ENCODE measurements around the gene PHLDB3.

Gene PHLDB3

GRCh38 chr19:43496960-43497359 lies 7.6 kb downstream of the PHLDB3 start:
- no peak for DNase-seq

GRCh38 chr19:43495082-43495481 lies 9.5 kb downstream of the PHLDB3 start:
- DNase-seq = no peak

- no peak for DNase-seq
These were observed 13.8 kb downstream of the PHLDB3 start for GRCh38 chr19:43490759-43491158.

- DNase-seq = no peak
These were observed 14.5 kb downstream of the PHLDB3 start for GRCh38 chr19:43489979-43490599.

GRCh38 chr19:43489310-43489709 lies 15.2 kb downstream of the PHLDB3 start:
- no peak for DNase-seq

- no peak for DNase-seq
These were observed 16.4 kb downstream of the PHLDB3 start for GRCh38 chr19:43488179-43488578.

GRCh38 chr19:43486412-43486811 lies 18.1 kb downstream of the PHLDB3 start:
- no peak for DNase-seq

GRCh38 chr19:43485951-43486350 lies 18.6 kb downstream of the PHLDB3 start:
- no peak for DNase-seq

- no peak for DNase-seq
These were observed 21.3 kb downstream of the PHLDB3 start for GRCh38 chr19:43483281-43483680.

GRCh38 chr19:43482193-43482592 lies 22.4 kb downstream of the PHLDB3 start:
- peak; percentile 63 for DNase-seq

- DNase-seq = no peak
These were observed 22.8 kb downstream of the PHLDB3 start for GRCh38 chr19:43481701-43482100.

GRCh38 chr19:43480574-43480973 lies 24.0 kb downstream of the PHLDB3 start:
- DNase-seq = no peak

GRCh38 chr19:43479961-43480561 lies 24.5 kb downstream of the PHLDB3 start:
- DNase-seq = no peak

- DNase-seq = no peak
These were observed 25.3 kb downstream of the PHLDB3 start for GRCh38 chr19:43479226-43479625.

- DNase-seq = no peak
These were observed 26.2 kb downstream of the PHLDB3 start for GRCh38 chr19:43478323-43478722.

- no peak for DNase-seq
These were observed 27.9 kb downstream of the PHLDB3 start for GRCh38 chr19:43476606-43477005.

GRCh38 chr19:43474986-43475705 lies 29.4 kb downstream of the PHLDB3 start:
- peak; percentile 96 for DNase-seq

GRCh38 chr19:43474487-43474886 lies 30.1 kb downstream of the PHLDB3 start:
- no peak for DNase-seq

GRCh38 chr19:43471091-43471490 lies 33.5 kb downstream of the PHLDB3 start:
- DNase-seq = no peak

GRCh38 chr19:43470288-43470687 lies 34.3 kb downstream of the PHLDB3 start:
- DNase-seq = peak; percentile 80

- no peak for DNase-seq
These were observed 35.4 kb downstream of the PHLDB3 start for GRCh38 chr19:43469160-43469480.

GRCh38 chr19:43468354-43469159 lies 36.0 kb downstream of the PHLDB3 start:
- no peak for DNase-seq

- no peak for DNase-seq
These were observed 36.8 kb downstream of the PHLDB3 start for GRCh38 chr19:43467730-43468129.

GRCh38 chr19:43467276-43467675 lies 37.3 kb downstream of the PHLDB3 start:
- DNase-seq = no peak

All from islet precursor cell (in vitro differentiated cells).